SK-N-SH (cell line): Measurements from ENCODE around the gene DNAJA1.

Experiments used
- CTCF ChIP-seq: fragments of 200-600 bp; sonication (generic); IDR thresholded peaks from 2 replicates; pipeline ENCODE4 v1.6.1; 2017; ENCODE audit warnings: antibody characterized with exemption, mild to moderate bottlenecking, moderate library complexity
- ELF1 ChIP-seq: IDR thresholded peaks from 2 replicates; pipeline ENCODE4 v1.4.0; 2012
- EP300 ChIP-seq, 2 experiments: IDR thresholded peaks; 2 replicates each; pipeline versions ENCODE4 v1.4.0 to v1.6.1; 2012; ENCODE audit warnings: borderline replicate concordance in 1 of 2, low read depth in 1 of 2, low read length in 1 of 2
- FOXJ3 ChIP-seq: sonication (generic); formaldehyde crosslinking; IDR thresholded peaks from 2 replicates; pipeline ENCODE4 v1.5.1; 2020; ENCODE audit warnings: mild to moderate bottlenecking, missing genetic modification reagents
- GATA2 ChIP-seq: sonication (generic); formaldehyde crosslinking; IDR thresholded peaks from 2 replicates; pipeline ENCODE4 v1.5.0; 2020; ENCODE audit warnings: mild to moderate bottlenecking, missing genetic modification reagents
- RAD21 ChIP-seq: IDR thresholded peaks from 2 replicates; pipeline ENCODE4 v1.6.1; 2012; ENCODE audit warnings: mild to moderate bottlenecking, low read length

- TF ChIP-seq EP300 (IDR thresholded peaks at IDR 0.05; ENCODE audit: borderline replicate concordance in 1 of 2, low read depth in 1 of 2, low read length in 1 of 2) (no peak), GATA2 (CRISPR knock-in tag) (no peak), CTCF (no peak), ELF1 (no peak), FOXJ3 (CRISPR knock-in tag) (no peak), RAD21 (no peak)
Observed at GRCh38 chr9:33022755-33023154, 2.3 kb upstream of the DNAJA1 start.
